HG03066 (cell line): Measurements from ENCODE around the gene LRRC4C.
"Not testable (repeated sequence)": the region's sequence is repeated elsewhere in the genome, so short reads cannot be mapped to it uniquely, and the experiment has no call there.

Source experiments
- ATAC-seq: cut with Tn5 transposase; IDR thresholded peaks from one replicate; pipeline ENCODE4 v1.9.1; 2021; ENCODE audit warnings: low read depth; ENCODE audit not compliant: unreplicated experiment

Gene LRRC4C

DNA sequence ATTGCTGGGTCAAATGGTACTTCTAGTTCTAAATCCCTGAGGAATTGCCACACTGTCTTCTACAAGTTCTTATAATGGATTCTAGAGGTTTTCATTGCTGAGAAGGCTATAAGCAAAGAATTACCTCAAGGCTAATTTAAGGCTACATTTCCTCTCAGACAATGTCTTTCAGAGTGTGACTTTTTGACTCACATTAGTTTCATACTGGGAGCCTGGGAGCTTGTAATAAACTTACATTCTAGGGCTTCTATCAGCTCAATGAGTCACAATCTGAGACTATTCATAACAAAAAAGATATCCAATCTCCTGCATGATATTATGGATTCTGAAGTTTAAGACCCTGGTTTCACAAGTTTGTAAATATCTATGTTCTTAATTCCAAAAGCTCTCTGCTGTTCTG, 408.7 kb downstream of the LRRC4C start:
- ATAC-seq = no peak

DNA sequence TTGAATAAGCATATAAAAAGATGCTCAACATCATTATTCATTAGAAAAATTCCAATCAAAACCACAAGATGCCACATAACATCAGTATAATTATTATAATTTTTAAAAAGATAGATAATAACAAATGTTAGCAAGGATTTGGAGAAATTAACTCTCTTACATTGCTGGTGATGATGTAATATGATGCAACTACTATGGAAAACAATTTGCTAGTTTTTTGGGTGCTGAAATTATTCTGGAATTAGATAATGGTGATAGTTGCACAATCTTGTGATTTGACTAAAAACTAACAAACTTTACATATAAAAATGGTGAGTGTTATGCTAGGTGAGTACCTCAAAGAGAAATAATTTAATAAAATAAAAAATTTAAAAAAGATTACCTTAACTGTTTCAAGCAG, 412.2 kb downstream of the LRRC4C start:
- no peak for ATAC-seq

DNA sequence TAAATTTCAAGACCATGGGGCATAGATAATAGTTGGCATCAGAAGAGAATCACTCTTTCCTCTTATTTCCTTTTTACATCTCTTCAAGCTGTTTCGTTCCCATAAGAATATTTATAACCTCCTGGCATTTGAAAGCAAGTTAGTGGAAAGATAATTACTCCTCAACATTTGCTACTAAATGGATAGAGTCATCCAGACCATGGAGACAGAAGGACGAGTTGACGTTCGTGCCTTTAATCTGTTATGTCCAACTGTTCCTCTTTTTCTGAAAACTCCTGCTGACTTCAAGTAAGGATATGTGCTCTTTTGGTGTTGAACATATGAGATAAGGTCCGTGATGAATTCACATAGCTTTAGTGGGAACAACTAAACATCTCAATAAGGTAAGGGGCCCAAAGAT, 414.2 kb downstream of the LRRC4C start:
- no peak for ATAC-seq

DNA sequence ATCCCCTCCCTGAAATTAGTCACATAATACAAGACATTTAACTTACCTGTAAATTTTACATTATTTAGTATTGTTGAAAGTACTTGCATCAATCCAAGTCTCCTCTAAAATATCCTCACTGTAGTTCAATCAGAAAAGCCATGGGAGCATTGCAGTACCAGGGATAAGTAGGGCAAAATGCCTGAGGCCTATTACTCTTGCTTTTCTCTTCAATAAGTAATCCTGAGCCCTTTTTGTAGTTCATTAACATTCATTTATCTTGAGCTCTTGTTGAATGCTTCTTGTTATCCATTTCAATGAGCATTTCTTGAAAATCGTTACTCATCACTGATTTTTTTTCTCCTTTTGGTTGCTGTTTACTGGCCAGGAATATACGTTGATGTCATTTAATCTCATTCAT, 414.7 kb downstream of the LRRC4C start:
- no peak for ATAC-seq

DNA sequence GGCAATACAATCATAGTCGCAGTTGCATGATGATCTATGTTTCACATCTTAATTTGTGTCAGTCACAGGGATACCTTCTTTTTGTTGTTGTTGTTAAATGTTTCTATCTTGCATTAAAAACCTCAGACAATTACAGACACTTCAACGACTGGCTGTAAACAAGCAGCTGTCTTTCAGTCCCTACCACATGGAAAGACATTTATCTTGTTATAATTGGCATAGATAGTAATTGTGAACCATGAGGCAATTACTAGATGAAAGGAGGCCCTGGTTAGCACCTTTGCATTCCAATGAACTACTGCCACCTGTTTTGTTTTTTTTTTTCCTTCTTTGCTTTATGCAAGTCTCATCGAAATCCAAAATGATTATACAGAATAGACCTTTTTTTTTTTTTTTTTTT, 416.8 kb downstream of the LRRC4C start:
- ATAC-seq = no peak

DNA sequence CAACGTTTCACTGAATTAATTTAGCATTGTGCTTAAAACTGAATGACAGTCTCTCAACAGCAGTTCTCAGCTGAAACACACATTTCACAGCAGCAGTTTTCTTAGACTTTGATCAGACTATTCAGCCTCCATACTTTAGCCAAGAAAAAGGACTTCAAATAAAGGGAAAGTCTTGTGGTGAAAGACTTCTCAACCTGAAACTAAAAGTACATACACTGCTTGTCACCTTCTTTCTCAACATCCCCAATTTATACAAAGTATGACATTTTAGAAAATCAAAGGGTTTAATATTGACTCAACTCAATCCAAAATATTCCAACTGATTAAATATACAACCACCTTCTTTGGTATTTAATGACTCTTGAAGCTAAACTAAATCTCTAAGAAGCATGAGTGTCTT, 419.0 kb downstream of the LRRC4C start:
- no peak for ATAC-seq

DNA sequence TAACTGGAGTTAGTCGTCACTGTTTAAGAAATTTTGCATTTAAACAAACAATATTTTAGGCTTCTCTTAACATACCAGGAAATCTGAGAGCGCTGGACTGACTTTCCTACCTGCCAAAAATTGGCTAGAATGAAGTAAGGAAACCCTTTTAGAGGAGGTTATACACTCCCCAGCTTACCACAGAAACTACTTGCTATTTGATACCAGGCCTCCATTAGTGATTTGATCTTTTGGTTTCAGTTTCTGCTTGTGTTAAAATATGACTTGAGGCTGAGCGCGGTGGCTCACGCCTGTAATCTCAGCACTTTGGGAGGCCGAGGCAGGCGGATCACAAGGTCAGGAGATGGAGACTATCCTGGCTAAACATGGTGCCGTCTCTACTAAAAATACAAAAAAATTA, 419.9 kb downstream of the LRRC4C start:
- no peak for ATAC-seq

DNA sequence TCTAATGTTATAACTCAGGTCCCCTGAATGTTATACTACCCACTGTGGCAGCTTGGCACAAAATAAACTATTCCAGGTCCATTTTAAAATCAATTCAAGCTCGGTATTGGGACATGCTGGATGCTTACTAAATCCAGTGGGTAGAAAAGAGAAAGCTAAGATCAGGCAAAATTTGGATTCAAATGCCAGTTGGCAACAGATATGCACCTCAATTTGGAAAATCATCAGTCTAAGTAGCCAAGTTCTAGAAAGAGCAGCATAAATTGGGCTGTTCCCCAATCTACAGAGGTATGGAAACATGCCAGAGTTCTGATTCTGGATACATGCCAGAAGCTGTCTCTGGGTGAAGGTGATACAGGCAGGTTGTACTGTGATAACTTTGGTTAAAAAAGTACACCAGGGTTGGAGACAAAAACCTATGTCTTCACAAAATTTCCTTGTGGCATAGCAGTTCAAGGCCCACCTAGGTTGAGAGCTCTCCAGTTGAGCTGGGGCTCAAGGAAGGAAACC, 427.8 kb downstream of the LRRC4C start:
- no peak for ATAC-seq

DNA sequence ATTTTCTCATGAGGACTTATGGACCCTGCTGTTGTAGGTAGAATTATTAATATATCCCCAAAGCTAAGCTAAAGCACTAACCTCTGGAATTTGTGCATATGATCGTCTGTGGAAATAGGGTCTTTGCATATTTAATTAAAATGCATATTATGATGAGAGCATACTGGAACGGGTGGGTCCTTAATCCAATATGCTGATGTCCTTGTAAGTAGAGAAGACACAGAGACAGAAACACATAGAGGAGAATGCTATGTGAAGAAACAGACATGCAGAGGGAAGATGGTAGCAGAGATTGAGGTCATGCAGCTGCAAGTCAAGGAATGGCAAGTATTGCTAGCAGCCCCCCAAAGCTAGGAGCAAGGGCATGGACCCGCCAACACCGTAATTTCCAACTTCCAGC, 439.2 kb downstream of the LRRC4C start:
- ATAC-seq = no peak

DNA sequence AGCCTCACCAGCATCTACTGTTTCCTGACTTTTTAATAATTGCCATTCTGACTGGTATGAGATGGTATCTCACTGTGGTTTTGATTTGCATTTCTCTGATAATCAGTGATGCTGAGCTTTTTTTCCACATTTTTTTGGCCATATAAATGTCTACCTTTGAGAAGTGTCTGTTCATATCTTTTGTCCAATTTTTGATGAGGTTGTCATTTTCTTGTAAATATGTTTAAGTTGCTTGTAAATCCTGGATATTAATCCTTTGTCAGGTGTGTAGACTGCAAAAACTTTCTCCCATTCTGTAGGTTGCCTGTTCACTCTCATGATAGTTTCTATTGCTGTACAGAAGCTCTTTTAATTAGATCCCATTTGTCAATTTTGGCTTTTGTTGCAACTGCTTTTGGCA, 439.8 kb downstream of the LRRC4C start:
- not testable (repeated sequence) for ATAC-seq

DNA sequence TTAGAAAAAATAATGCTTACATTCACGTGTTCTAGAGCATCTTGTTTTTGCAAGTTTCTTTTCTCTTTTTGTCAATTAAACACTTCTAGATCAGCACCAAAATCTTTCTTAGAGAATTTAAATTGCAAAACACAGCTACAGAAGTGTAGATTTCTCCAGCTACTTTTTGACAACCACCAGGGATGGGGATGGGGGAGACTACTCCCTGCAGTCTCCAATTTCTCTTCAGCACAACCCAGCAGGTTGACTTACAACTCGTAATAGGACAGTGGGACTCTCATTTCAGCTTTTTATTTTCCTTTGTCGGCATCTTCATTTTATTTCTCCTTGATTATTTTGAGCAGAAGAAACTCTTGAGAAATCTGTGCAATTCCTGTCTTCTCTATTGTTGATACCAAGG, 441.2 kb downstream of the LRRC4C start:
- ATAC-seq = no peak

DNA sequence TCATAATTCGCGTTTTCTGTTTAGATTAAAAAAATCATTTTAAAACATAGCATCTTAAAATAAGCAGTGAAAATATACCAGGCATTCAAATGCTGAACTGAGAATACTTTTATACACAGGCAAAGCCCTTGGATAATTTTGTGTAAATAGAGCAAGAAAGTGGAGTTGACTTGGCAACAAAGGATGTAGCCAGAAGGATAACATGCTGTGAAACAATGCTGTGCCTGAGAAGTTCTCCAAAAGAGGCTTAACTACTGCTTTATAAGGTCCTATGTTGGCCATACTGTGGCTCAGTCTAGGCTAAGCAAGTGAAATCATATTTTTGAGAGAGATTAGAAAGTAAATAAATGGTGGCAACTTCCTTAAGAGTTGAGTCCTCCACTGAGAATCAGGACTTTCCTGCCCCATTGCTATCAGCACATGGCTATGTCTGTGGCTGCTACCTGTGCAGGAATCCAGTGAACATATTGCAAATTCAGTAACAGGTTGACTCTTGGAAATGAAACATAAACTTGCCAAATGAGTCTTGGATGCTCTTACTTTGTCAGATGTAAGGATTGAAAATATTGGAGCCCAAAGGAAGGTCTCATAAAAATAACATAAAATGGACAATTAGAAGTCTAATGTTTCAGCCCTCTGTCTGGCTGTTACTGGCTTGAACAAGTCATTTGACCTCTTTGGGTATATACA, 448.9 kb downstream of the LRRC4C start:
- ATAC-seq = no peak

DNA sequence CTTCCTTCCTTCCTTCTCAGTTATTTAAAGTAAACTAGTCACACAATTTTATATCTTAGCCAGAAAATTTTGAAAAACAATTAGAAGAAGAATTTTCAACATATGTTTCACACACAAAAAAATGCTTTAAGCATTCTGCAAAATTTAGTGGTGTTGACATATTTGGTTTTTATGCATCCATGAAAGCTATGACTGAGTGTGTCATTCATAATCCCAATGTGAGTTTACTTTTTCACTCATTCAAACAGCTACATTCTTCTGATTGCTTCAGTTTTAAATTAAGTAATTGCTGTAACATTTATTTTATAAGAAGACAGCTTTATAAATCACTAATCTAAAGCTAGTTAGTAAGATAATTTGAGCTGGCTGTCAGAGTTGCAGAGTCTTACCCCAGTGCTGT, 453.5 kb downstream of the LRRC4C start:
- ATAC-seq = no peak

DNA sequence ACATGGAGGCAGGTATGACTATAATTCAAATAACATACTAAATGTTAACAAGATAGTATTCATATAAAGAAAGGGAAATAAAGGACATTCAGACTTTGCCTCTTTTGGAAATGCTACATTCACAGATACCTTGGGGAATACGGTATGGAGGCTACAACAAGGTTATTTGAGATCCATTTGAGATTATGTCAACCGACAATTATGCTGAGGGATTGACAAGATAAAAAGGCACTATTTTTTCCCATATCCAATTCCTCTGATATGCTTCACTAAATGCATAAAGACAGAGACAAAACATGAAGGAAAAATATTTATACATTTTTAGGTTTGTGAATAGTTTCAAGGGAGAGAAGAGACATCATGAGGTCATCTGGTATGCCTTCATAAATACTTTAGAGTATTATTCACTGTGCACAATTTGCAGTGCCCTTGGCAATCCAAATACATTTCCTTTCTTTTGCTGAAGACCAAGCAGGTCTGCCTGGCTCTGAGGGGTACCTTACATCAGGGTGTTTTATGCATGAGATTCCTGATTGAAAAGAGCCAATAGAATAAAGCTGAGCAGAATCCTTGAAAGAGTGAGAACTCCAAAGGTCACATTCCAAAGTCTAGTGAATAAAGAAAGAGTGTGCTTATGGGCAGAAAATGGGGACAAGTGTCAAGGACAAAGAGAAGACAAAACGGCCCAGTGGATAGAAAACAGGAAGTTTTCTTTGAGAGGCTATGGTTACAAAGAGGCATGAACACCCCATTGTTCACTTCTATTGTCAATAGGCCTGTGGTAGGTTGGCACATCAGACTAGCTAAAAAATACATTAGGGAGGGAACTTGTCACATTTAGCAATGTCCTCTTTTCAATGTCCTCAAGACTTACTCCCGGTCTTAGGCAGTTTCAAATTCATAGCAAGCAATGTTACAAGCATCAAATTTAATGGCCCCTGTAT, 455.8 kb downstream of the LRRC4C start:
- no peak for ATAC-seq

DNA sequence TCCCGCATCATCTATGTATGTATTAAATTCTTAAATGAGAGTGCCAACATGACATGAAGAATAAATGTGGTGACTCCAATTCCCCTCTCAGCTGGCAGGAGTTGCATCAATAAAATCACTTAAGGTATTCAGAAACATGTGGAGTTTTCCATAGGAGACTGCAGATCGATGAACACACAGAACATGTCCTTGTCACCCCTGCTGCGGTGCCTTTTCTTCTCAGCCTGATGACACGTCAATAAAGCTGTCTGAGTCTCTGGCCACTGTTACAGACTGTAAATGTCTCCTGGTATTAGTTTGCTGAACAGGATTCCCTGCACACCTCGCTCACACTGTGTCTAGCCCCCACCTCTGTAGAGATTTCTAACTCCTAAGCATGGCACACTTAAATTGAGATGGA, 460.5 kb downstream of the LRRC4C start:
- no peak for ATAC-seq

DNA sequence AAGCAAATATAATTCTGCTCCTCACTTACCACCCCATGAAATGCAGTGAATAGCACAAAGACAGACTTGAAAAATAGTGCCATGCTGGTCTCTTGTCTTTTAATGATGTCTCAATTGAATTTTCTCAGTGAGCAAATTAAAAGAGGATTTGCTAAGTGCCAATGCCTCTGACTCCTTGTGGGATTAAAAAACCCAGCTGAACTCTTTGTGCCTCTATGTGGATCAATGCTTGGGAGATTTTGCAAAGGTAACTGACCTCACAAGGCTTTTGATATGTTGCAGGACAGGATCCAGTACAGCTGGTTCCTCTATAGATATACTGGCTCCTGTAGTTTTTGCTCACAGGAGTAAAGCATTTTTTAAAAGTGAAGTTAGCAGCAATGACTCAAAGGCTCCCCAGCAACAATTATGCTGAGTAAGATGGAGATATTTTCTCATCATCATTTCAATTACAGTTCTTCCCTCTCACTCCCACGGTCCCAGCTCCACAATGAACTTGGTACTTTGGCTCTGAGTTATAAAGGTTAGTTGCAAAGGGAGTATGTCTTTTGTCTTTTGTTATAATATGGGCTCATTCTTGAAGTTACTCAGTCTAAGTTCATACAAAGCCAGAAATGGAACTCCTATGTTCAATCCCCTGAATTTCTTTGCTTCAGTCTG, 471.5 kb downstream of the LRRC4C start:
- ATAC-seq = no peak

DNA sequence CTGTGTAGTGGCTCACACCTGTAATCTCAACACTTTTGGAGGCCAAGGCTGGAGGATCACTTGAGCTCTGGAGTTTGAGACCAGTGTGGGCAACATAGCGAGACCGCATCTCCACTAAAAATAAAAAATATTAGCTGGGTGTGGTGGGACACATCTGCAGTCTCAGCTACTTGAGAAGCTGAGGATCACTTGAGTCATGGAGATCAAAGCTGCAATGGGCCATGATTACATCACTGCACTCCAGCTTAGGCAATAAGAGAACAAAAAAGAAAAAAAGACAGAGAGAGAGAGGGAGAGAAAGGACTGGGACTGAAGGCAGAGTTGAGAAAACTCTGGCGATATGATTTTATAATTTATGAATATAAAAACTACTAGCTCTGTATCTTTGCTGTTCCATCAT, 473.1 kb downstream of the LRRC4C start:
- no peak for ATAC-seq

DNA sequence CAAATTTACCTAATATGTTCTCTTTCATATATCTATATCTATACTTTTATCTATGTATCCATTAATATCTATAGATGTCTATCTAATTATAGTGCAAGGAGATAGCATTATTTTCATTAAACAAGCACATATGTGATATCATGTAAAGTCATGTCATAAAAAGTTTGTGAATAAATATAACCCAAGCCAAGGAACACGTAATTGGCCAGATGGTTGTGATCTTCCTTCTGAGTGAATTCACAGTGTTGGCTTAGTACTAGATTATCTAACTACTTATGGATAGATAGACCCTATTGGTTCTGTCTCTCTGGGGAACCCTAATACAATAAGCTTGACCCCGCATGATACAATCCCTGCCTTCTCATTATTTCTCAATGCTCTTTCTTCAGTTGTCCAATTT, 484.4 kb downstream of the LRRC4C start:
- no peak for ATAC-seq

DNA sequence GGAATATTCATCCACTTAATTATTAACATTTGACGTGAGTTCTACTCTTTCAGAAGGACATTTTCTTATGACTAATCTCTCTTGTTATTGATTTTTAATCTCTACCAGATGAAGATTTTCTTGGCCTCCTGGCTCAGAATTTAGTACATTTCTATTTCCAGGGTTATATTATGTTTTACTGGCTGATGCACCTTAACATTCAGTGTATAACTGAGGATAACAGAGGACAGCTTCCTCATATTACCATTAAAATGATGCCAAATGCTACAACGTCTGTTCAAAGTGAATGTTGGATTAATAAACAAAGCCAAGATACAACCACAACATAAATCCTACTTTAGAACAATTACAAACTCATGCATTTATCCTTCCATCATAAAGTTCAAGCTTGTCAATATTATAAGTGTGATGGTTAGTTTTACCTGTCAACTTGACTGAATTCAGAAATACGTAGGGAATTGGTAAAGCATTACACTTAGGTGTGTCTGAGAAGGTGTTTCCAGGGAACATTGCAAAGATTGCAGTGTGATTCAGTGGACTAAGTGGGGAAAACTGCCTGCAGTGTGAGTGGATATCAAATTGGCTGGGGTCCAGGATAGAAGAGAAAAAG, 485.2 kb downstream of the LRRC4C start:
- no peak for ATAC-seq

DNA sequence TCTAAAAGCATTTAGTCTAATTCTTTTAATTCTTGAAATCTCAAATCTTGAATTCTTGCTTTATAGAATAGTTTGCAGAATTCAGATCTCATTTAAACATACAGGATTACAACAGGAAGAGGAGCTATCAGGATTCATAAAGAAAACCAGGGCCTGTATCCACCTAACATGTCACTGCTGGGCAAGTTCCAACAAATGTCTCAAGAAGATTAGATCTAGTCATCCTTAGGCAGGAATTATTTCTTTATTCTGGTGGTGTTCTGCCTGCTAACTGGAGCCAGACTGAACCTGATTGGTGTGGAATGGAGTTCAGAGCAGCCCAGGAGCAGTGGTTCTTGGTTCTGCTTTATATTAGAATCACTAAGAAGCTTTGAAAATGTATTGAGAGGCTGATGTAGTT, 500.7 kb downstream of the LRRC4C start:
- ATAC-seq = no peak

DNA sequence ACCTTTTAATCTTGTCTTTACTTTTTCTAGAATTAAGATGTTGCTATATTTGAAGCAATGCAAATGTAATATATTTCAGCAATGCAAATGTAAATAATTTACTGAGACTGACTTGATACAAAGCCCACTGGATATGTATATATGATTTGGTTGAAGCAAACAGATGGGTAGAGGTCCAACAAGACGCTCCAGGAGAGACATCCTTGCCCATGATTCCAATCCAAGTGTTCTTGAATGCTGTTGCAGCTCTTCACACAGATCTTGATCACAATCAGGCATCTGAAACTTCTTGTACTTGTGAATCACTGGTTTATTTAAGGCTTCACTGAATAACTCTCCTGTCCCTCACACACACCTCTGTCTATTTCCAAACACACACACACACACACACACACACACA, 507.0 kb downstream of the LRRC4C start:
- no peak for ATAC-seq
